Liver (tissue), 9 donors: ENCODE measurements around the gene ABCB9. TPM values are rescaled to one million over a fixed set of nuclear protein-coding genes. Genes with fewer than 3 reads are reported as not detected.

ENCODE experiments used
- DNase-seq: peaks from one replicate; pipeline ENCODE4 v3.0.0-alpha.2; 2017; ENCODE audit warnings: low spot score
- H3K27ac ChIP-seq, 2 donors: one replicate each; pipeline ENCODE4 v1.7.0; 2013; ENCODE audit warnings: inconsistent platforms in 2 of 2, low read length in 2 of 2, control low read depth in 1 of 2, low read depth in 1 of 2, mild to moderate bottlenecking in 1 of 2
- H3K27me3 ChIP-seq, 4 donors: one replicate each; pipeline versions ENCODE4 v1.6.1 to v1.7.0; 2013; ENCODE audit warnings: low read length in 3 of 4, inconsistent platforms in 1 of 4, mild to moderate bottlenecking in 1 of 4, moderate library complexity in 1 of 4; ENCODE audit not compliant: control insufficient read depth in 4 of 4, insufficient read depth in 4 of 4
- H3K36me3 ChIP-seq, 4 donors: one replicate each; pipeline versions ENCODE4 v1.6.1 to v1.7.0; 2013; ENCODE audit warnings: low read length in 3 of 4, mild to moderate bottlenecking in 3 of 4, low read depth in 1 of 4, moderate library complexity in 1 of 4; ENCODE audit not compliant: control insufficient read depth in 4 of 4, insufficient read depth in 3 of 4
- H3K4me1 ChIP-seq, 4 donors: one replicate each; pipeline versions ENCODE4 v1.6.1 to v1.7.0; 2013; ENCODE audit warnings: low read length in 3 of 4, mild to moderate bottlenecking in 3 of 4, moderate library complexity in 1 of 4; ENCODE audit not compliant: control insufficient read depth in 4 of 4, insufficient read depth in 4 of 4
- H3K4me3 ChIP-seq, 3 donors: one replicate each; pipeline versions ENCODE4 v1.6.1 to v1.7.0; 2013; ENCODE audit warnings: low read length in 3 of 3, control low read depth in 1 of 3, low read depth in 1 of 3, mild to moderate bottlenecking in 1 of 3
- H3K9ac ChIP-seq, 2 donors: one replicate each; pipeline ENCODE4 v1.7.0; 2013; ENCODE audit warnings: low read length in 2 of 2, mild to moderate bottlenecking in 2 of 2, moderate library complexity in 2 of 2, control low read depth in 1 of 2, low read depth in 1 of 2
- H3K9me3 ChIP-seq, 4 donors: one replicate each; pipeline versions ENCODE4 v1.6.1 to v1.7.0; 2013; ENCODE audit warnings: low read length in 3 of 4; ENCODE audit not compliant: control insufficient read depth in 4 of 4
- FOXA1 ChIP-seq: IDR thresholded peaks from 2 replicates; pipeline ENCODE4 v1.6.1; 2016; ENCODE audit warnings: antibody characterized with exemption
- FOXA2 ChIP-seq: IDR thresholded peaks from 2 replicates; pipeline ENCODE4 v1.6.1; 2016; ENCODE audit warnings: antibody characterized with exemption
- GABPA ChIP-seq, 2 donors: IDR thresholded peaks in 1 of 2; conservative IDR thresholded peaks in 1 of 2; 2 replicates each; pipeline ENCODE4 v1.6.1; 2016; ENCODE audit warnings: antibody characterized with exemption in 2 of 2, mild to moderate bottlenecking in 1 of 2, moderate library complexity in 1 of 2
- HNF4A ChIP-seq, 2 donors: conservative IDR thresholded peaks; 2 replicates each; pipeline ENCODE4 v1.6.1; 2016; ENCODE audit warnings: antibody characterized with exemption in 2 of 2, mild to moderate bottlenecking in 2 of 2
- HNF4G ChIP-seq: IDR thresholded peaks from 2 replicates; pipeline ENCODE4 v1.6.1; 2016; ENCODE audit warnings: antibody characterized with exemption
- JUND ChIP-seq, 2 donors: IDR thresholded peaks; 2 replicates each; pipeline ENCODE4 v1.6.1; 2016; ENCODE audit warnings: antibody characterized with exemption in 2 of 2
- NR2F2 ChIP-seq: IDR thresholded peaks from 2 replicates; pipeline ENCODE4 v1.6.1; 2016; ENCODE audit warnings: antibody characterized with exemption
- RAD21 ChIP-seq, 2 donors: IDR thresholded peaks; 2 replicates each; pipeline ENCODE4 v1.6.1; 2016; ENCODE audit warnings: antibody characterized with exemption in 2 of 2, mild to moderate bottlenecking in 2 of 2
- RXRA ChIP-seq, 2 donors: IDR thresholded peaks; 2 replicates each; pipeline ENCODE4 v1.6.1; 2017 to 2018; ENCODE audit warnings: antibody characterized with exemption in 2 of 2, mild to moderate bottlenecking in 1 of 2
- SP1 ChIP-seq: IDR thresholded peaks from 2 replicates; pipeline ENCODE4 v1.6.1; 2018; ENCODE audit warnings: antibody characterized with exemption, mild to moderate bottlenecking
- TAF1 ChIP-seq: conservative IDR thresholded peaks from 2 replicates; pipeline ENCODE4 v1.6.1; 2016; ENCODE audit warnings: antibody characterized with exemption, mild to moderate bottlenecking
- YY1 ChIP-seq: IDR thresholded peaks from 2 replicates; pipeline ENCODE4 v1.6.1; 2016; ENCODE audit warnings: antibody characterized with exemption, mild to moderate bottlenecking
- WGBS: extraction: QIAGEN DNeasy Blood & Tissue Kit; methylation state at CpG from one replicate; pipeline ENCODE4 v1.1.7; 2013; 5-methylcytosine and 5-hydroxymethylcytosine counted together
- polyA plus RNA-seq, 2 donors: library from polyadenylated mRNA; stranded (reverse) in 1 of 2; unstranded in 1 of 2; fragments of 200-250 nt in 1 of 2; fragments of >200 nt in 1 of 2; fragmentation: Nextera tagmentation in 1 of 2; extraction: Ambion mirVana in 1 of 2; gene quantifications; one replicate each; pipeline versions ENCODE4 v1.2.1 to v1.2.3, GENCODE V29; 2013 to 2015
- total RNA-seq, 2 donors: library from RNA; depleted of rRNA; stranded (reverse); fragments of >200 nt; gene quantifications; one replicate each; pipeline ENCODE4 v1.2.3, GENCODE V29; 2014
- TF ChIP-seq, protein P1 (sequence below): IDR thresholded peaks from 2 replicates; pipeline ENCODE4 v1.6.1; 2016; ENCODE audit warnings: antibody characterized with exemption
- TF ChIP-seq, protein P2 (sequence below): IDR thresholded peaks from 2 replicates; pipeline ENCODE4 v1.6.1; 2016; ENCODE audit warnings: antibody characterized with exemption, mild to moderate bottlenecking
- TF ChIP-seq, protein P3 (sequence below): IDR thresholded peaks from 2 replicates; pipeline ENCODE4 v1.6.1; 2016; ENCODE audit warnings: antibody characterized with exemption
- TF ChIP-seq, protein P4 (sequence below): fragments of 150-350 bp; IDR thresholded peaks from 2 replicates; pipeline ENCODE4 v1.5.1; 2017; ENCODE audit warnings: improper control_type of control experiment, low read depth, low read length; ENCODE audit not compliant: missing input control
- TF ChIP-seq, protein P5 (sequence below): IDR thresholded peaks from 2 replicates; pipeline ENCODE4 v1.6.1; 2016; ENCODE audit warnings: antibody characterized with exemption
- donor health status: healthy.
- donor health status: healthy.
- donor health status: healthy.
- donor health status: healthy.
- donor health status: healthy.

ABCB9 gene
- total and polyA plus RNA-seq, 4 donors = 0.29 to 3.3 (median 1.3) TPM

DNA sequence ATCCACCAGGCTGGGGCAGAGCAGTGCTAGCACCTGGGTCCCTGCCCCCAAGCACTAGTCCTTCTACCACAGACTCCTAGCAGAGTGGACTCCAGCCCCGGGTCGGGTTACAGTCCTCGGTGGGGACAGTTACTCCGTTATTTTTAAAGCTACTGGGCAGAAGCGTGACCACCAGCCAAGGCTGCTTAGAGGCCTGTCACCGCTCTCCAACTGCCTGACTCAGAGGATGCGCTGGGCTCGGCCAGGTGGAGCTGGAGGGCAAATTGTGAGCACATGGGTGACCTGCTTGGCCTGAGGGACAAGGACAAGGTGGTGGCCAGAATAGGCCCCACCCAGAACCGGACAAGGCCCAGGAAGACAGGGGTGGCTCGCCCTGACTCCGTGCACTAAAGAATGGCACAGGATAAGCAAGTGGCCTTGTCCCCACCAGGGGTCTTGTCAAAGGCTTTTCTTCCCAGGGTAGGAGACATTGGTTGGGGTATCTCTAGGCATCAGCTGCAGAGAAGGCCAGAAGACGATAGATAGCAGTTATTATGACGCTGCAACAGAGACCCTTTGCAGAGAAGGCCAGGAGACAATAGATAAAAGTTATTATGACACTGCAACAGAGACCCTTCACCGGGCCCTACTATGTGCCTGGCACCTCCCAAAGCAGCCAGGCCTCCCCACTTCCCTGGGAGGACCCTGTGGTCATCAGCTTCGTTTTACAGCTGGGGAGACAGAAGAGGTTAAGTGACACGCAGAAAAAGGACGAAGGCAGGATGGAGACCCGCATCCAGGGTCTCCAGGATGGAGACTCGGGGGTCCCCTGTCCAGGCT, 1.6 kb downstream of the ABCB9 start:
- no peaks in the 10 kb centered on the region for H3K9me3 ChIP-seq
- peaks cover 3 to 10% (median 8%) of the 10 kb centered on the region in 4 donors for H3K4me1 ChIP-seq
- DNase-seq = no peak
- TF ChIP-seq, protein P1, sequence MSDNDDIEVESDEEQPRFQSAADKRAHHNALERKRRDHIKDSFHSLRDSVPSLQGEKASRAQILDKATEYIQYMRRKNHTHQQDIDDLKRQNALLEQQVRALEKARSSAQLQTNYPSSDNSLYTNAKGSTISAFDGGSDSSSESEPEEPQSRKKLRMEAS = no peak
- TF ChIP-seq, protein P2, sequence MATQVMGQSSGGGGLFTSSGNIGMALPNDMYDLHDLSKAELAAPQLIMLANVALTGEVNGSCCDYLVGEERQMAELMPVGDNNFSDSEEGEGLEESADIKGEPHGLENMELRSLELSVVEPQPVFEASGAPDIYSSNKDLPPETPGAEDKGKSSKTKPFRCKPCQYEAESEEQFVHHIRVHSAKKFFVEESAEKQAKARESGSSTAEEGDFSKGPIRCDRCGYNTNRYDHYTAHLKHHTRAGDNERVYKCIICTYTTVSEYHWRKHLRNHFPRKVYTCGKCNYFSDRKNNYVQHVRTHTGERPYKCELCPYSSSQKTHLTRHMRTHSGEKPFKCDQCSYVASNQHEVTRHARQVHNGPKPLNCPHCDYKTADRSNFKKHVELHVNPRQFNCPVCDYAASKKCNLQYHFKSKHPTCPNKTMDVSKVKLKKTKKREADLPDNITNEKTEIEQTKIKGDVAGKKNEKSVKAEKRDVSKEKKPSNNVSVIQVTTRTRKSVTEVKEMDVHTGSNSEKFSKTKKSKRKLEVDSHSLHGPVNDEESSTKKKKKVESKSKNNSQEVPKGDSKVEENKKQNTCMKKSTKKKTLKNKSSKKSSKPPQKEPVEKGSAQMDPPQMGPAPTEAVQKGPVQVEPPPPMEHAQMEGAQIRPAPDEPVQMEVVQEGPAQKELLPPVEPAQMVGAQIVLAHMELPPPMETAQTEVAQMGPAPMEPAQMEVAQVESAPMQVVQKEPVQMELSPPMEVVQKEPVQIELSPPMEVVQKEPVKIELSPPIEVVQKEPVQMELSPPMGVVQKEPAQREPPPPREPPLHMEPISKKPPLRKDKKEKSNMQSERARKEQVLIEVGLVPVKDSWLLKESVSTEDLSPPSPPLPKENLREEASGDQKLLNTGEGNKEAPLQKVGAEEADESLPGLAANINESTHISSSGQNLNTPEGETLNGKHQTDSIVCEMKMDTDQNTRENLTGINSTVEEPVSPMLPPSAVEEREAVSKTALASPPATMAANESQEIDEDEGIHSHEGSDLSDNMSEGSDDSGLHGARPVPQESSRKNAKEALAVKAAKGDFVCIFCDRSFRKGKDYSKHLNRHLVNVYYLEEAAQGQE = no peak
- no peak for TF ChIP-seq JUND (IDR thresholded peaks at IDR 0.05)
- TF ChIP-seq RAD21 (IDR thresholded peaks at IDR 0.05) = no peak
- H3K9ac ChIP-seq = no peak overlapping the region
- no peak overlapping the region for H3K27ac ChIP-seq
- no peaks in the 10 kb centered on the region for H3K27me3 ChIP-seq
- peaks cover 0 to under 1% (median 0%) of the 10 kb centered on the region in 4 donors for H3K36me3 ChIP-seq
- H3K4me3 ChIP-seq = no peak overlapping the region
- WGBS = 93% methylated on average over 19 of the region's 19 CpGs

DNA sequence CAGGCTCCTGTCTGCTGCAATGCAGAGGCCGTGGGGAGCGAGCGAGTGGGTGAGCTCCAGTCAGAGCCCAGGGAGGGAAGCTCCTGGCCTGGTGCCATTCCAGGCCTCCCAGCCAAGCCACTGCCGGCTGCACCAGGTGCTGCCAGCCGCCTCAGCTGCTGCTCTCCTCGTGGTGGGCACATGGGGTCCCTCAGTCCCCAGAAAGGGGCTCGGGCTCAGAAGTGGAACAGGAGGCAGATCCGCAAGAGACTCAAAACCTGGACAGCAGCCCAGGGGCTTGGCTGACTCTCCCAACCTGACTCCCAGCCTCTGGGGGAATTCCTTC, 2.4 kb downstream of the ABCB9 start:
- H3K36me3 ChIP-seq = peaks cover 0 to 1% (median 0%) of the 10 kb centered on the region in 4 donors
- H3K4me1 ChIP-seq = peaks cover 3 to 10% (median 8%) of the 10 kb centered on the region in 4 donors
- H3K4me3 ChIP-seq = no peak overlapping the region
- H3K9me3 ChIP-seq = no peaks in the 10 kb centered on the region
- H3K27ac ChIP-seq = no peak overlapping the region
- DNase-seq = no peak
- no peak overlapping the region for H3K9ac ChIP-seq
- no peak for TF ChIP-seq GABPA (IDR thresholded peaks at IDR 0.05 in 1 of 2, conservative IDR thresholded peaks at IDR 0.05 in 1 of 2)
- TF ChIP-seq, protein P1 = no peak
- no peak for TF ChIP-seq JUND (IDR thresholded peaks at IDR 0.05)
- TF ChIP-seq, protein P3, sequence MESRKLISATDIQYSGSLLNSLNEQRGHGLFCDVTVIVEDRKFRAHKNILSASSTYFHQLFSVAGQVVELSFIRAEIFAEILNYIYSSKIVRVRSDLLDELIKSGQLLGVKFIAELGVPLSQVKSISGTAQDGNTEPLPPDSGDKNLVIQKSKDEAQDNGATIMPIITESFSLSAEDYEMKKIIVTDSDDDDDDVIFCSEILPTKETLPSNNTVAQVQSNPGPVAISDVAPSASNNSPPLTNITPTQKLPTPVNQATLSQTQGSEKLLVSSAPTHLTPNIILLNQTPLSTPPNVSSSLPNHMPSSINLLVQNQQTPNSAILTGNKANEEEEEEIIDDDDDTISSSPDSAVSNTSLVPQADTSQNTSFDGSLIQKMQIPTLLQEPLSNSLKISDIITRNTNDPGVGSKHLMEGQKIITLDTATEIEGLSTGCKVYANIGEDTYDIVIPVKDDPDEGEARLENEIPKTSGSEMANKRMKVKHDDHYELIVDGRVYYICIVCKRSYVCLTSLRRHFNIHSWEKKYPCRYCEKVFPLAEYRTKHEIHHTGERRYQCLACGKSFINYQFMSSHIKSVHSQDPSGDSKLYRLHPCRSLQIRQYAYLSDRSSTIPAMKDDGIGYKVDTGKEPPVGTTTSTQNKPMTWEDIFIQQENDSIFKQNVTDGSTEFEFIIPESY = no peak
- TF ChIP-seq NR2F2 = no peak
- TF ChIP-seq SP1 = no peak
- no peak for TF ChIP-seq YY1
- TF ChIP-seq, protein P2 = no peak
- TF ChIP-seq HNF4G = no peak
- no peak for TF ChIP-seq HNF4A (conservative IDR thresholded peaks at IDR 0.05)
- TF ChIP-seq FOXA2 = no peak
- TF ChIP-seq, protein P4, sequence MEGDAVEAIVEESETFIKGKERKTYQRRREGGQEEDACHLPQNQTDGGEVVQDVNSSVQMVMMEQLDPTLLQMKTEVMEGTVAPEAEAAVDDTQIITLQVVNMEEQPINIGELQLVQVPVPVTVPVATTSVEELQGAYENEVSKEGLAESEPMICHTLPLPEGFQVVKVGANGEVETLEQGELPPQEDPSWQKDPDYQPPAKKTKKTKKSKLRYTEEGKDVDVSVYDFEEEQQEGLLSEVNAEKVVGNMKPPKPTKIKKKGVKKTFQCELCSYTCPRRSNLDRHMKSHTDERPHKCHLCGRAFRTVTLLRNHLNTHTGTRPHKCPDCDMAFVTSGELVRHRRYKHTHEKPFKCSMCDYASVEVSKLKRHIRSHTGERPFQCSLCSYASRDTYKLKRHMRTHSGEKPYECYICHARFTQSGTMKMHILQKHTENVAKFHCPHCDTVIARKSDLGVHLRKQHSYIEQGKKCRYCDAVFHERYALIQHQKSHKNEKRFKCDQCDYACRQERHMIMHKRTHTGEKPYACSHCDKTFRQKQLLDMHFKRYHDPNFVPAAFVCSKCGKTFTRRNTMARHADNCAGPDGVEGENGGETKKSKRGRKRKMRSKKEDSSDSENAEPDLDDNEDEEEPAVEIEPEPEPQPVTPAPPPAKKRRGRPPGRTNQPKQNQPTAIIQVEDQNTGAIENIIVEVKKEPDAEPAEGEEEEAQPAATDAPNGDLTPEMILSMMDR = no peak
- TF ChIP-seq FOXA1 = no peak
- TF ChIP-seq, protein P5, sequence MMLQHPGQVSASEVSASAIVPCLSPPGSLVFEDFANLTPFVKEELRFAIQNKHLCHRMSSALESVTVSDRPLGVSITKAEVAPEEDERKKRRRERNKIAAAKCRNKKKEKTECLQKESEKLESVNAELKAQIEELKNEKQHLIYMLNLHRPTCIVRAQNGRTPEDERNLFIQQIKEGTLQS = no peak
- TF ChIP-seq RXRA (IDR thresholded peaks at IDR 0.05) = no peak
- TF ChIP-seq TAF1 = no peak
- 64% methylated on average over 8 of the region's 8 CpGs for WGBS
- H3K27me3 ChIP-seq = no peaks in the 10 kb centered on the region
